Mesenteric fat pad (tissue), 1 donor: ENCODE results near the gene DZIP1L. TPM values are rescaled to one million over a fixed set of nuclear protein-coding genes. Genes with fewer than 3 reads are reported as not detected.

Experiments
- DNase-seq: peaks from one replicate; pipeline ENCODE4 v3.0.0-alpha.2; 2020; ENCODE audit warnings: low spot score
- total RNA-seq: library from RNA; stranded (reverse); fragmentation: NEBNext Ultra II Directional; extraction: Animal tissue kit (Norgen Biotek cat#: 25700); gene quantifications from one replicate; pipeline ENCODE4 v1.2.1, GENCODE V29; 2021
- donor health status: DM: yes; HTN: yes; CAD: no.

DZIP1L gene
- total RNA-seq, 1 donor from 2014 or later = 13.7 TPM

GRCh38 chr3:138068579-138069174 lies 46.7 kb downstream of the DZIP1L start:
- DNase-seq = no peak

GRCh38 chr3:138068046-138068445 lies 47.4 kb downstream of the DZIP1L start:
- DNase-seq = no peak

GRCh38 chr3:138066972-138067371 lies 48.4 kb downstream of the DZIP1L start:
- DNase-seq = no peak

- DNase-seq = no peak
Observed at GRCh38 chr3:138066383-138066782, 49.0 kb downstream of the DZIP1L start.

GRCh38 chr3:138065949-138066348 lies 49.5 kb downstream of the DZIP1L start:
- no peak for DNase-seq

- no peak for DNase-seq
Observed at GRCh38 chr3:138063416-138063815, 52.0 kb downstream of the DZIP1L start.

- DNase-seq = no peak
Observed at GRCh38 chr3:138062626-138063025, 52.8 kb downstream of the DZIP1L start.

GRCh38 chr3:138062037-138062436 lies 53.4 kb downstream of the DZIP1L start:
- DNase-seq = no peak

GRCh38 chr3:138060792-138061191 lies 54.6 kb downstream of the DZIP1L start:
- no peak for DNase-seq

GRCh38 chr3:138059261-138059660 lies 56.1 kb downstream of the DZIP1L start:
- no peak for DNase-seq

- no peak for DNase-seq
Observed at GRCh38 chr3:138057384-138057783, 58.0 kb downstream of the DZIP1L start.

- no peak for DNase-seq
Observed at GRCh38 chr3:138054057-138054456, 61.4 kb downstream of the DZIP1L start.

GRCh38 chr3:138051947-138052802 lies 63.2 kb downstream of the DZIP1L start:
- no peak for DNase-seq

GRCh38 chr3:138049157-138049919 lies 66.1 kb downstream of the DZIP1L start:
- DNase-seq = no peak

GRCh38 chr3:138047596-138048158 lies 67.7 kb downstream of the DZIP1L start:
- no peak for DNase-seq

- no peak for DNase-seq
Observed at GRCh38 chr3:138046955-138047354, 68.5 kb downstream of the DZIP1L start.

- DNase-seq = no peak
Observed at GRCh38 chr3:138046085-138046484, 69.3 kb downstream of the DZIP1L start.

GRCh38 chr3:138043266-138044029 lies 72.0 kb downstream of the DZIP1L start:
- no peak for DNase-seq

GRCh38 chr3:138042043-138042442 lies 73.4 kb downstream of the DZIP1L start:
- DNase-seq = no peak

GRCh38 chr3:138038725-138039462 lies 76.5 kb downstream of the DZIP1L start:
- no peak for DNase-seq
